Peyer's patch (tissue), 4 donors: Measurements from ENCODE around the gene PALMD. TPM values are rescaled to one million over a fixed set of nuclear protein-coding genes. Genes with fewer than 3 reads are reported as not detected.

Experiments
- DNase-seq, 3 donors: peaks; one replicate each; pipeline ENCODE4 v3.0.0-alpha.2; 2017 to 2019
- H3K27ac ChIP-seq, 4 donors: fragments of 200-600 bp; sonication (generic); one replicate each; pipeline ENCODE4 v1.5.1; 2016 to 2019
- H3K27me3 ChIP-seq, 2 donors: fragments of 200-600 bp; sonication (generic); one replicate each; pipeline ENCODE4 v1.5.1; 2019
- H3K36me3 ChIP-seq, 3 donors: fragments of 200-600 bp; sonication (generic); one replicate each; pipeline ENCODE4 v1.5.1; 2016 to 2019
- H3K4me1 ChIP-seq, 4 donors: fragments of 200-600 bp; sonication (generic); one replicate each; pipeline ENCODE4 v1.5.1; 2016 to 2019
- H3K4me3 ChIP-seq, 4 donors: fragments of 200-600 bp; sonication (generic); 1 replicate in 3 of 4; 2 replicates in 1 of 4; pipeline ENCODE4 v1.5.1; 2016 to 2019; ENCODE audit warnings: mild to moderate bottlenecking in 1 of 4
- H3K9me3 ChIP-seq, 4 donors: fragments of 200-600 bp; sonication (generic); one replicate each; pipeline ENCODE4 v1.5.1; 2016 to 2019; ENCODE audit warnings: mild to moderate bottlenecking in 1 of 4
- CTCF ChIP-seq, 6 experiments: fragments of 450-650 bp in 4 of 6; fragments of 200-600 bp in 2 of 6; sonication (generic) in 1 of 6; IDR thresholded peaks; one replicate each; pipeline ENCODE4 v1.5.1; 2017 to 2019; ENCODE audit warnings: antibody characterized with exemption in 6 of 6, mild to moderate bottlenecking in 3 of 6, moderate library complexity in 1 of 6
- POLR2A ChIP-seq, 2 donors: fragments of 450-650 bp; IDR thresholded peaks; one replicate each; pipeline ENCODE4 v1.5.1; 2017; ENCODE audit warnings: antibody characterized with exemption in 2 of 2, mild to moderate bottlenecking in 2 of 2, moderate library complexity in 2 of 2
- total RNA-seq, 4 donors: library from RNA; depleted of rRNA; stranded (reverse); fragments of >200 nt; gene quantifications; one replicate each; pipeline ENCODE4 v1.1.0, GENCODE V29; 2016

Gene PALMD
- total RNA-seq, 4 donors from 2014 or later: 4.0 to 13.2 (median 5.9) TPM

GRCh38 chr1:99642053-99642452 lies 3.9 kb upstream of the PALMD start:
- TF ChIP-seq CTCF (IDR thresholded peaks at IDR 0.05): no peak
- TF ChIP-seq POLR2A (IDR thresholded peaks at IDR 0.05): no peak
- no peaks in the 10 kb centered on the region for H3K27me3 ChIP-seq
- DNase-seq: no peak

GRCh38 chr1:99643021-99643779 lies 2.7 kb upstream of the PALMD start:
- H3K9me3 ChIP-seq: no peaks in the 10 kb centered on the region
- no peaks in the 10 kb centered on the region for H3K27me3 ChIP-seq
- H3K4me3 ChIP-seq: no peak overlapping the region
- H3K4me1 ChIP-seq: peaks cover 0 to 7% (median 0%) of the 10 kb centered on the region in 4 donors
- no peak overlapping the region for H3K27ac ChIP-seq
- no peaks in the 10 kb centered on the region for H3K36me3 ChIP-seq
- DNase-seq: no peak
- TF ChIP-seq CTCF (IDR thresholded peaks at IDR 0.05): no peak
- no peak for TF ChIP-seq POLR2A (IDR thresholded peaks at IDR 0.05)

More at GRCh38 chr1:99642053-99642452, 3.9 kb upstream of the PALMD start:
- Histone ChIP-seq H3K36me3 (no peaks in the 10 kb centered on the region), H3K4me1 (peaks cover 0 to 7% (median 0%) of the 10 kb centered on the region in 4 donors), H3K27ac (no peak overlapping the region), H3K9me3 (no peaks in the 10 kb centered on the region), H3K4me3 (no peak overlapping the region)

GRCh38 chr1:99644279-99645004 lies 1.5 kb upstream of the PALMD start:
- peaks cover 0 to 7% (median 0%) of the 10 kb centered on the region in 4 donors for H3K4me1 ChIP-seq
- no peak for DNase-seq
- no peak overlapping the region for H3K4me3 ChIP-seq
- no peaks in the 10 kb centered on the region for H3K9me3 ChIP-seq
- no peak overlapping the region for H3K27ac ChIP-seq
- no peaks in the 10 kb centered on the region for H3K27me3 ChIP-seq
- TF ChIP-seq POLR2A (IDR thresholded peaks at IDR 0.05): no peak
- no peak for TF ChIP-seq CTCF (IDR thresholded peaks at IDR 0.05)
- H3K36me3 ChIP-seq: no peaks in the 10 kb centered on the region

GRCh38 chr1:99645203-99645602 lies 710 bp upstream of the PALMD start:
- H3K36me3 ChIP-seq: no peaks in the 10 kb centered on the region
- H3K4me3 ChIP-seq: no peak overlapping the region
- H3K4me1 ChIP-seq: peaks cover 0 to 7% (median 0%) of the 10 kb centered on the region in 4 donors
- no peak for DNase-seq
- no peaks in the 10 kb centered on the region for H3K27me3 ChIP-seq
- no peaks in the 10 kb centered on the region for H3K9me3 ChIP-seq
- H3K27ac ChIP-seq: no peak overlapping the region
- TF ChIP-seq CTCF (IDR thresholded peaks at IDR 0.05) (no peak), POLR2A (IDR thresholded peaks at IDR 0.05) (no peak)

GRCh38 chr1:99646868-99647267 lies 955 bp downstream of the PALMD start:
- TF ChIP-seq CTCF (IDR thresholded peaks at IDR 0.05) (no peak), POLR2A (IDR thresholded peaks at IDR 0.05) (no peak)
- Histone ChIP-seq H3K4me1 (peaks cover 0 to 7% (median 0%) of the 10 kb centered on the region in 4 donors), H3K9me3 (no peaks in the 10 kb centered on the region), H3K27ac (peak overlapping the region in 1 of 4 donors; percentile 40), H3K27me3 (no peaks in the 10 kb centered on the region), H3K4me3 (peak overlapping the region in 2 of 4 donors; percentile 20 to 35), H3K36me3 (no peaks in the 10 kb centered on the region)
- no peak for DNase-seq
